MM.1S (cell line): ENCODE results near the gene FGGY.

Source experiments
- EZH2 ChIP-seq: fragments of 300-600 bp; sonication (generic); optimal IDR thresholded peaks from 2 replicates; pipeline ENCODE3; 2017; ENCODE audit warnings: low read depth, mild to moderate bottlenecking, antibody characterized with exemption, low read length, mixed read lengths
- EZH2phosphoT487 ChIP-seq: fragments of 300-600 bp; sonication (generic); IDR thresholded peaks from 2 replicates; pipeline ENCODE4 v1.6.1; 2018; ENCODE audit warnings: antibody characterized with exemption, low read length
- TF ChIP-seq, protein P1 (sequence below): fragments of 300-600 bp; sonication (generic); IDR thresholded peaks from 2 replicates; pipeline ENCODE4 v1.5.1; 2016; ENCODE audit warnings: antibody characterized with exemption, low read length, mixed read lengths

DNA sequence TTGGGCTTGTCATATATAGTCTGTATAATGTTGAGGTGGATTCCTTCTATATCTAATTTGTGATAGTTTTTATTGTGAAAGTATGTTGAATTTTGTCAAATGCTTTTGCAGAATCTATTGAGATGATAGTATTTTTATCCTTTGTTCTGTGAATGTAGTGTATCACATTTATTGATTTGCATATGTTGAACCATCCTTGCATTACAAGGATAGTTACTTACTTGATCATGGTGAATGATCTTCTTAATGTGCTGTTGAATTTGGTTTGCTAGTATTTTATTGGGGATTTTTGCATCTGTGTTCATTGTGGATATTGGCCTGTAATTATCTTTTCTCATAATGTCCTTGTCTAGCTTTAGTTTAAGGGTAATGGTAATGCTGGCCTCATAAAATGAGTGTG is 8.3 kb downstream of the FGGY start:
- TF ChIP-seq, protein P1, sequence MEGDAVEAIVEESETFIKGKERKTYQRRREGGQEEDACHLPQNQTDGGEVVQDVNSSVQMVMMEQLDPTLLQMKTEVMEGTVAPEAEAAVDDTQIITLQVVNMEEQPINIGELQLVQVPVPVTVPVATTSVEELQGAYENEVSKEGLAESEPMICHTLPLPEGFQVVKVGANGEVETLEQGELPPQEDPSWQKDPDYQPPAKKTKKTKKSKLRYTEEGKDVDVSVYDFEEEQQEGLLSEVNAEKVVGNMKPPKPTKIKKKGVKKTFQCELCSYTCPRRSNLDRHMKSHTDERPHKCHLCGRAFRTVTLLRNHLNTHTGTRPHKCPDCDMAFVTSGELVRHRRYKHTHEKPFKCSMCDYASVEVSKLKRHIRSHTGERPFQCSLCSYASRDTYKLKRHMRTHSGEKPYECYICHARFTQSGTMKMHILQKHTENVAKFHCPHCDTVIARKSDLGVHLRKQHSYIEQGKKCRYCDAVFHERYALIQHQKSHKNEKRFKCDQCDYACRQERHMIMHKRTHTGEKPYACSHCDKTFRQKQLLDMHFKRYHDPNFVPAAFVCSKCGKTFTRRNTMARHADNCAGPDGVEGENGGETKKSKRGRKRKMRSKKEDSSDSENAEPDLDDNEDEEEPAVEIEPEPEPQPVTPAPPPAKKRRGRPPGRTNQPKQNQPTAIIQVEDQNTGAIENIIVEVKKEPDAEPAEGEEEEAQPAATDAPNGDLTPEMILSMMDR = no peak
- TF ChIP-seq EZH2 (no peak), EZH2phosphoT487 (no peak)
